Measurements from ENCODE around the gene FSTL5. TPM values are rescaled to one million over a fixed set of nuclear protein-coding genes. Genes with fewer than 3 reads are reported as not detected.

Gene FSTL5
- total RNA-seq, 1 experiment from 2014 or later: 0.55 TPM

DNA sequence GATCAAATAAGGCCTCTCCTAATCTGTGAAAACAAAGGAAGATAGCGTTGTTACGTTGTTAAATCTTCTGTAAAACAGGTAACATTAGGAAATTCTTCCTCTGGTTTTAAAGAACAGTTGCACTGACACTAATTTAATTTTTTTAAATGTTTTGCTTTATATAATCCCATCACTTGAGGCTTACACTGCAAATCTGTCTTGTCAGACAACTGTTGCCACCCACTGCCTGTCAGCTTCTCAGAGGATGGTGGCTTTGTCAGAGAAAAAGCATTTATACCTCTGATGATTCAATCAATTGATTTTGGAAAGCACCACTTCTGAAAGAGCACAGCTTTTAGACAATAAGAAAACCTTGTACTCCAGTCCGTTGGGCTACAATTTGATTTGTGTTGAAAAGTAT is 799.1 kb downstream of the FSTL5 start (continued):
- TF ChIP-seq, protein P1, sequence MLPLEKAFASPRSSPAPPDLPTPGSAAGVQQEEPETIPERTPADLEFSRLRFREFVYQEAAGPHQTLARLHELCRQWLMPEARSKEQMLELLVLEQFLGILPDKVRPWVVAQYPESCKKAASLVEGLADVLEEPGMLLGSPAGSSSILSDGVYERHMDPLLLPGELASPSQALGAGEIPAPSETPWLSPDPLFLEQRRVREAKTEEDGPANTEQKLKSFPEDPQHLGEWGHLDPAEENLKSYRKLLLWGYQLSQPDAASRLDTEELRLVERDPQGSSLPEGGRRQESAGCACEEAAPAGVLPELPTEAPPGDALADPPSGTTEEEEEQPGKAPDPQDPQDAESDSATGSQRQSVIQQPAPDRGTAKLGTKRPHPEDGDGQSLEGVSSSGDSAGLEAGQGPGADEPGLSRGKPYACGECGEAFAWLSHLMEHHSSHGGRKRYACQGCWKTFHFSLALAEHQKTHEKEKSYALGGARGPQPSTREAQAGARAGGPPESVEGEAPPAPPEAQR (CRISPR knock-in tag; IDR thresholded peaks at IDR 0.05): no peak
- TF ChIP-seq ZBTB21 (CRISPR knock-in tag; IDR thresholded peaks at IDR 0.05; ENCODE audit: borderline replicate concordance): no peak
- TF ChIP-seq SP1 (CRISPR knock-in tag; conservative IDR thresholded peaks at IDR 0.05): no peak
- TF ChIP-seq, protein P2, sequence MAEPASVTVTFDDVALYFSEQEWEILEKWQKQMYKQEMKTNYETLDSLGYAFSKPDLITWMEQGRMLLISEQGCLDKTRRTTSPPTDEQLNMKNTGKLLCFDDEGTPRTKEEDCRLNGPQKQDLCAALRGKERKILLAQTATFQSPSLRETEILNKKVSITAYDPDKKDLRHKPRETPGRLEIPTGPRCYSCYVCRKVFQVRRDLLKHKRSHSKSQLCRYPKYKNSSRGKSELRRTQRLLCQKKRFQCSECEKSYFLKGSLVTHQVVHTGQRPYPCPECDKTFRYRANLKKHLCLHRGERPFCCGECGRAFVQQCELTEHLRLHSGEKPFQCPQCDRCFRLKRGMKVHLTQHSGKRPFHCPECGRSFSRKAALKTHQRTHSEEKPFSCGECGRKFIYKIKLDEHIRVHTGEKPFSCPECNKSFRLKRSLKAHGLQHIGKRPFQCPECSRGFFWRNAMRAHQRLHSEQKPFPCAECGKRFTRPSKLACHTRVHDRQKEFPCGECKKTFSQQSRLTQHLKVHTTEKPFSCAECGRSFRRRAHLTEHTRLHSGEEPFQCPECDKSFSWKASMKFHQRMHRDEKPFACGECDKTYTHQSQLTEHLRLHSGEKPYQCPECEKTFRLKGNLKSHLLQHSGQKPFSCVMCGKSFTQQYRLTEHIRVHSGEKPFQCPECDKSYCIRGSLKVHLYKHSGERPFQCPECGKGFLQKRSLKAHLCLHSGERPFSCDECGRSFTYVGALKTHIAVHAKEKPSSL (CRISPR knock-in tag; conservative IDR thresholded peaks at IDR 0.05): no peak

DNA sequence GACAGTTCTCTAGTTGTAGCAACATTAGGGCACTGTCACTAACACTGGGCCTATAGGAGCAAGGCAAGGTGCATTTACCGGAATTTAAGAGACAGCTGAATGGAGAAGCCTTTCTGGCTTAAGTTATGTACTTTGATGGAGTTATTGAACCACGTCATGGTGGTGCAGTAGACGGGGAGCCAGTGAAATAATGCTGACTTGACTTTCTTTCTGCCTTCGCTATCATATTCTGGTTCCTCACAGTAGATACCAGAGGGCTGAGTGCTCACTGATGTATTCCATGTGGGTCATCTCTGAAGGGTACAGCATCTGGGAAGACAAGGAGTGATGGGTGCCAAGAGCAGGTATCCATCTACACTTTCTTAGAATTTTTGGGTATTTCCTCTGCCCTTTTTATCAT is 802.8 kb downstream of the FSTL5 start:
- DNase-seq (ENCODE audit: low spot score) (no peak), ATAC-seq (no peak)
- POLR2A ChIA-PET: no interaction called here
- CTCF ChIA-PET: no interaction called here
- Mint-ChIP-seq H3K27me3 (ENCODE audit: low read depth) (no peaks in the 10 kb centered on the region; the same call in 1 of the 2 replicates), H3K9me3 (no peaks in the 10 kb centered on the region), H3K36me3 (no peaks in the 10 kb centered on the region), H3K4me1 (no peaks in the 10 kb centered on the region), H3K27ac (no peak overlapping the region), H3K4me3 (no peak overlapping the region)
- no peak for TF ChIP-seq ZBTB43 (CRISPR knock-in tag; IDR thresholded peaks at IDR 0.05)
- no peak for TF ChIP-seq USF1 (CRISPR knock-in tag; IDR thresholded peaks at IDR 0.05)
- no peak for TF ChIP-seq SMAD3 (CRISPR knock-in tag; IDR thresholded peaks at IDR 0.05; ENCODE audit: borderline replicate concordance)
- TF ChIP-seq, protein P3, sequence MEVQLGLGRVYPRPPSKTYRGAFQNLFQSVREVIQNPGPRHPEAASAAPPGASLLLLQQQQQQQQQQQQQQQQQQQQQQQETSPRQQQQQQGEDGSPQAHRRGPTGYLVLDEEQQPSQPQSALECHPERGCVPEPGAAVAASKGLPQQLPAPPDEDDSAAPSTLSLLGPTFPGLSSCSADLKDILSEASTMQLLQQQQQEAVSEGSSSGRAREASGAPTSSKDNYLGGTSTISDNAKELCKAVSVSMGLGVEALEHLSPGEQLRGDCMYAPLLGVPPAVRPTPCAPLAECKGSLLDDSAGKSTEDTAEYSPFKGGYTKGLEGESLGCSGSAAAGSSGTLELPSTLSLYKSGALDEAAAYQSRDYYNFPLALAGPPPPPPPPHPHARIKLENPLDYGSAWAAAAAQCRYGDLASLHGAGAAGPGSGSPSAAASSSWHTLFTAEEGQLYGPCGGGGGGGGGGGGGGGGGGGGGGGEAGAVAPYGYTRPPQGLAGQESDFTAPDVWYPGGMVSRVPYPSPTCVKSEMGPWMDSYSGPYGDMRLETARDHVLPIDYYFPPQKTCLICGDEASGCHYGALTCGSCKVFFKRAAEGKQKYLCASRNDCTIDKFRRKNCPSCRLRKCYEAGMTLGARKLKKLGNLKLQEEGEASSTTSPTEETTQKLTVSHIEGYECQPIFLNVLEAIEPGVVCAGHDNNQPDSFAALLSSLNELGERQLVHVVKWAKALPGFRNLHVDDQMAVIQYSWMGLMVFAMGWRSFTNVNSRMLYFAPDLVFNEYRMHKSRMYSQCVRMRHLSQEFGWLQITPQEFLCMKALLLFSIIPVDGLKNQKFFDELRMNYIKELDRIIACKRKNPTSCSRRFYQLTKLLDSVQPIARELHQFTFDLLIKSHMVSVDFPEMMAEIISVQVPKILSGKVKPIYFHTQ (CRISPR knock-in tag; IDR thresholded peaks at IDR 0.05): no peak
- TF ChIP-seq, protein P4, sequence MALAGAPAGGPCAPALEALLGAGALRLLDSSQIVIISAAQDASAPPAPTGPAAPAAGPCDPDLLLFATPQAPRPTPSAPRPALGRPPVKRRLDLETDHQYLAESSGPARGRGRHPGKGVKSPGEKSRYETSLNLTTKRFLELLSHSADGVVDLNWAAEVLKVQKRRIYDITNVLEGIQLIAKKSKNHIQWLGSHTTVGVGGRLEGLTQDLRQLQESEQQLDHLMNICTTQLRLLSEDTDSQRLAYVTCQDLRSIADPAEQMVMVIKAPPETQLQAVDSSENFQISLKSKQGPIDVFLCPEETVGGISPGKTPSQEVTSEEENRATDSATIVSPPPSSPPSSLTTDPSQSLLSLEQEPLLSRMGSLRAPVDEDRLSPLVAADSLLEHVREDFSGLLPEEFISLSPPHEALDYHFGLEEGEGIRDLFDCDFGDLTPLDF (CRISPR knock-in tag; IDR thresholded peaks at IDR 0.05): no peak
- TF ChIP-seq ZNF423 (CRISPR knock-in tag; IDR thresholded peaks at IDR 0.05): no peak
- TF ChIP-seq NR2C2 (CRISPR knock-in tag; IDR thresholded peaks at IDR 0.05): no peak
- no peak for TF ChIP-seq SMAD4 (CRISPR knock-in tag; IDR thresholded peaks at IDR 0.05)
- TF ChIP-seq, protein P5, sequence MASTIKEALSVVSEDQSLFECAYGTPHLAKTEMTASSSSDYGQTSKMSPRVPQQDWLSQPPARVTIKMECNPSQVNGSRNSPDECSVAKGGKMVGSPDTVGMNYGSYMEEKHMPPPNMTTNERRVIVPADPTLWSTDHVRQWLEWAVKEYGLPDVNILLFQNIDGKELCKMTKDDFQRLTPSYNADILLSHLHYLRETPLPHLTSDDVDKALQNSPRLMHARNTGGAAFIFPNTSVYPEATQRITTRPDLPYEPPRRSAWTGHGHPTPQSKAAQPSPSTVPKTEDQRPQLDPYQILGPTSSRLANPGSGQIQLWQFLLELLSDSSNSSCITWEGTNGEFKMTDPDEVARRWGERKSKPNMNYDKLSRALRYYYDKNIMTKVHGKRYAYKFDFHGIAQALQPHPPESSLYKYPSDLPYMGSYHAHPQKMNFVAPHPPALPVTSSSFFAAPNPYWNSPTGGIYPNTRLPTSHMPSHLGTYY (CRISPR knock-in tag; IDR thresholded peaks at IDR 0.05): no peak
- TF ChIP-seq, protein P6, sequence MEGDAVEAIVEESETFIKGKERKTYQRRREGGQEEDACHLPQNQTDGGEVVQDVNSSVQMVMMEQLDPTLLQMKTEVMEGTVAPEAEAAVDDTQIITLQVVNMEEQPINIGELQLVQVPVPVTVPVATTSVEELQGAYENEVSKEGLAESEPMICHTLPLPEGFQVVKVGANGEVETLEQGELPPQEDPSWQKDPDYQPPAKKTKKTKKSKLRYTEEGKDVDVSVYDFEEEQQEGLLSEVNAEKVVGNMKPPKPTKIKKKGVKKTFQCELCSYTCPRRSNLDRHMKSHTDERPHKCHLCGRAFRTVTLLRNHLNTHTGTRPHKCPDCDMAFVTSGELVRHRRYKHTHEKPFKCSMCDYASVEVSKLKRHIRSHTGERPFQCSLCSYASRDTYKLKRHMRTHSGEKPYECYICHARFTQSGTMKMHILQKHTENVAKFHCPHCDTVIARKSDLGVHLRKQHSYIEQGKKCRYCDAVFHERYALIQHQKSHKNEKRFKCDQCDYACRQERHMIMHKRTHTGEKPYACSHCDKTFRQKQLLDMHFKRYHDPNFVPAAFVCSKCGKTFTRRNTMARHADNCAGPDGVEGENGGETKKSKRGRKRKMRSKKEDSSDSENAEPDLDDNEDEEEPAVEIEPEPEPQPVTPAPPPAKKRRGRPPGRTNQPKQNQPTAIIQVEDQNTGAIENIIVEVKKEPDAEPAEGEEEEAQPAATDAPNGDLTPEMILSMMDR (IDR thresholded peaks at IDR 0.05): no peak
- no peak for TF ChIP-seq PRRX2 (CRISPR knock-in tag; IDR thresholded peaks at IDR 0.05)
- no peak for TF ChIP-seq NR3C1 (CRISPR knock-in tag; conservative IDR thresholded peaks at IDR 0.05; ENCODE audit: low read depth)
